Astrocyte (in vitro differentiated cells and primary cell): ENCODE results near the gene DPEP1. TPM values are rescaled to one million over a fixed set of nuclear protein-coding genes. Genes with fewer than 3 reads are reported as not detected.

Experiments used
- DNase-seq: peaks from one replicate; pipeline ENCODE4 v3.0.0-alpha.2; 2010; ENCODE audit warnings: low read depth
- FAIRE-seq: peaks from 2 replicates; lab custom pipeline; 2011; peaks lifted over from hg19 to GRCh38; lab: Jason Lieb, UNC
- H2AFZ ChIP-seq: 2 replicates; pipeline ENCODE4 v1.6.0; 2012; ENCODE audit warnings: low read depth, low read length, inconsistent platforms
- H3K27ac ChIP-seq: 2 replicates; pipeline ENCODE4 v1.5.1; 2011; ENCODE audit warnings: low read depth, low read length, inconsistent platforms
- H3K27me3 ChIP-seq: 2 replicates; pipeline ENCODE4 v1.6.0; 2011; ENCODE audit warnings: low read length, inconsistent platforms; ENCODE audit not compliant: insufficient read depth
- H3K36me3 ChIP-seq: 2 replicates; pipeline ENCODE4 v1.5.1; 2011; ENCODE audit warnings: low read length, inconsistent platforms; ENCODE audit not compliant: insufficient read depth
- H3K4me1 ChIP-seq: 2 replicates; pipeline ENCODE4 v1.5.1; 2011; ENCODE audit warnings: low read length, inconsistent platforms; ENCODE audit not compliant: insufficient read depth
- H3K4me2 ChIP-seq: 2 replicates; pipeline ENCODE4 v1.6.0; 2012; ENCODE audit warnings: low read length, inconsistent platforms
- H3K4me3 ChIP-seq: 2 replicates; pipeline ENCODE4 v1.5.1; 2011; ENCODE audit warnings: low read depth, mild to moderate bottlenecking, low read length, inconsistent platforms; ENCODE audit not compliant: insufficient read depth
- H3K79me2 ChIP-seq: 2 replicates; pipeline ENCODE4 v1.6.0; 2012; ENCODE audit warnings: mild to moderate bottlenecking, low read length, inconsistent platforms; ENCODE audit not compliant: insufficient read depth
- H3K9ac ChIP-seq: 2 replicates; pipeline ENCODE4 v1.6.0; 2012; ENCODE audit warnings: mild to moderate bottlenecking, low read length, inconsistent platforms
- H3K9me3 ChIP-seq: 2 replicates; pipeline ENCODE4 v1.5.1; 2012; ENCODE audit warnings: low read depth, mild to moderate bottlenecking, low read length, inconsistent platforms; ENCODE audit not compliant: insufficient read depth
- H4K20me1 ChIP-seq: 2 replicates; pipeline ENCODE4 v1.6.0; 2012; ENCODE audit warnings: low read length, inconsistent platforms; ENCODE audit not compliant: insufficient read depth
- H3K27ac Mint-ChIP-seq: one replicate; pipeline ENCODE4 v1.8.0; 2021; ENCODE audit warnings: mild to moderate bottlenecking, mixed read lengths; ENCODE audit not compliant: unreplicated experiment
- H3K27me3 Mint-ChIP-seq: one replicate; pipeline ENCODE4 v1.8.0; 2021; ENCODE audit warnings: low read depth, mixed read lengths; ENCODE audit not compliant: unreplicated experiment
- H3K36me3 Mint-ChIP-seq: one replicate; pipeline ENCODE4 v1.8.0; 2021; ENCODE audit warnings: low read depth, mixed read lengths; ENCODE audit not compliant: unreplicated experiment
- H3K4me1 Mint-ChIP-seq: one replicate; pipeline ENCODE4 v1.8.0; 2021; ENCODE audit warnings: low read depth, mixed read lengths; ENCODE audit not compliant: unreplicated experiment
- H3K4me3 Mint-ChIP-seq: one replicate; pipeline ENCODE4 v1.8.0; 2021; ENCODE audit warnings: mild to moderate bottlenecking, moderate library complexity, mixed read lengths; ENCODE audit not compliant: unreplicated experiment
- H3K9me3 Mint-ChIP-seq: one replicate; pipeline ENCODE4 v1.8.0; 2021; ENCODE audit warnings: mild to moderate bottlenecking, mixed read lengths; ENCODE audit not compliant: unreplicated experiment
- CTCF ChIP-seq: IDR thresholded peaks from 2 replicates; pipeline ENCODE4 v1.5.1; 2011; ENCODE audit warnings: low read depth, mild to moderate bottlenecking, inconsistent platforms, low read length, moderate library complexity; ENCODE audit not compliant: insufficient read depth
- EZH2 ChIP-seq: IDR thresholded peaks from 2 replicates; pipeline ENCODE4 v1.6.1; 2012; ENCODE audit warnings: mild to moderate bottlenecking, low read length, inconsistent platforms; ENCODE audit not compliant: insufficient read depth
- total RNA-seq: library from RNA; stranded (reverse); gene quantifications from 2 replicates; pipeline ENCODE4 v1.2.1, GENCODE V29; 2021

DPEP1 gene
- total RNA-seq, 1 donor from 2014 or later = 0.11 TPM

- H4K20me1 ChIP-seq = peaks cover 46% of the 10 kb centered on the region
- DNase-seq (no peak), FAIRE-seq (no peak)
- no peak for TF ChIP-seq CTCF
- no peak for TF ChIP-seq EZH2
- Mint-ChIP-seq H3K4me3 (peak overlapping the region; percentile 85), H3K4me1 (peaks cover 9% of the 10 kb centered on the region), H3K9me3 (no peaks in the 10 kb centered on the region), H3K36me3 (peaks cover 5% of the 10 kb centered on the region), H3K27me3 (no peaks in the 10 kb centered on the region), H3K27ac (no peak overlapping the region)
- H3K4me1 ChIP-seq = peaks cover 12% of the 10 kb centered on the region
- H3K9me3 ChIP-seq = no peaks in the 10 kb centered on the region
- H3K27ac ChIP-seq = no peak overlapping the region
- H3K4me3 ChIP-seq = no peak overlapping the region
- peaks cover 76% of the 10 kb centered on the region for H3K79me2 ChIP-seq
- H3K36me3 ChIP-seq = no peaks in the 10 kb centered on the region
- no peak overlapping the region for H3K9ac ChIP-seq
- no peaks in the 10 kb centered on the region for H3K27me3 ChIP-seq
- H2AFZ ChIP-seq = no peak overlapping the region
- H3K4me2 ChIP-seq = no peak overlapping the region
Measured at GRCh38 chr16:89655062-89655643, 41.7 kb downstream of the DPEP1 start.

- Histone ChIP-seq H3K27ac (no peak overlapping the region), H2AFZ (no peak overlapping the region), H3K79me2 (peaks cover 81% of the 10 kb centered on the region), H3K9me3 (no peaks in the 10 kb centered on the region), H3K4me2 (peak overlapping the region; percentile 86), H3K4me1 (peaks cover 12% of the 10 kb centered on the region), H3K9ac (peak overlapping the region; percentile 98), H4K20me1 (peaks cover 43% of the 10 kb centered on the region), H3K4me3 (peak overlapping the region; percentile 81), H3K27me3 (no peaks in the 10 kb centered on the region), H3K36me3 (no peaks in the 10 kb centered on the region)
- peaks cover 9% of the 10 kb centered on the region for H3K4me1 Mint-ChIP-seq
- no peak for TF ChIP-seq EZH2
- no peak for TF ChIP-seq CTCF
- peaks cover 4% of the 10 kb centered on the region for H3K9me3 Mint-ChIP-seq
- H3K27ac Mint-ChIP-seq = peak overlapping the region; percentile 47
- DNase-seq (no peak), FAIRE-seq (no peak)
- H3K4me3 Mint-ChIP-seq = peak overlapping the region; percentile 85
- H3K27me3 Mint-ChIP-seq = no peaks in the 10 kb centered on the region
- H3K36me3 Mint-ChIP-seq = peaks cover 16% of the 10 kb centered on the region
Measured at GRCh38 chr16:89656435-89657121, 43.1 kb downstream of the DPEP1 start.
